ENCODE results near the gene PTTG1IP.

GRCh38 chr21:44857127-44857892, 16.2 kb downstream of the PTTG1IP start:
- no peak for TF ChIP-seq CTCF (tag by site-specific recombination; IDR thresholded peaks at IDR 0.05)
- TF ChIP-seq ZBTB8A (tag by site-specific recombination; IDR thresholded peaks at IDR 0.05) = no peak
- TF ChIP-seq ZNF133 (tag by site-specific recombination; IDR thresholded peaks at IDR 0.05) = no peak
- no peak for TF ChIP-seq ZNF555 (tag by site-specific recombination; conservative IDR thresholded peaks at IDR 0.05)
- no peak for TF ChIP-seq ZNF274 (IDR thresholded peaks at IDR 0.05; ENCODE audit: low read length)
- no peak for TF ChIP-seq ZNF274 (tag by site-specific recombination; IDR thresholded peaks at IDR 0.05; ENCODE audit: borderline replicate concordance)
- no peak for TF ChIP-seq ZNF639 (tag by site-specific recombination; IDR thresholded peaks at IDR 0.05)
- TF ChIP-seq ELK4 (IDR thresholded peaks at IDR 0.05; ENCODE audit: borderline replicate concordance, low read depth, low read length) = no peak
- no peak for TF ChIP-seq ZBTB7A (tag by site-specific recombination; IDR thresholded peaks at IDR 0.05; ENCODE audit: low read depth)
- TF ChIP-seq ZNF184 (tag by site-specific recombination; IDR thresholded peaks at IDR 0.05) = no peak

Measured in HEK293 (cell line).